Heart right ventricle (tissue), 16 donors: ENCODE data around the gene FOXK2. TPM values are rescaled to one million over a fixed set of nuclear protein-coding genes. Genes with fewer than 3 reads are reported as not detected.

ENCODE experiments used
- ATAC-seq, 8 donors: fragments of 200-7000 bp; cut with Tn5 transposase; one replicate each; pipeline ENCODE4 v1.9.1; 2020; ENCODE audit warnings: mild to moderate bottlenecking in 8 of 8, moderate library complexity in 8 of 8, moderate number of reproducible peaks in 1 of 8
- DNase-seq, 2 donors: peaks; one replicate each; pipeline ENCODE4 v3.0.0-alpha.2; 2020
- H3K27ac ChIP-seq, 10 donors: fragments of 200-600 bp; sonication (generic) in 2 of 10; one replicate each; pipeline versions ENCODE4 v1.5.0 to v1.8.0; 2020 to 2022; ENCODE audit warnings: mild to moderate bottlenecking in 3 of 10
- H3K27me3 ChIP-seq, 7 donors: fragments of 200-600 bp; one replicate each; pipeline ENCODE4 v1.8.0; 2021 to 2022; ENCODE audit warnings: mild to moderate bottlenecking in 2 of 7
- H3K36me3 ChIP-seq, 9 donors: fragments of 200-600 bp; sonication (generic) in 1 of 9; one replicate each; pipeline versions ENCODE4 v1.5.0 to v1.8.0; 2020 to 2022; ENCODE audit warnings: mild to moderate bottlenecking in 2 of 9
- H3K4me1 ChIP-seq, 9 donors: fragments of 200-600 bp; sonication (generic) in 1 of 9; one replicate each; pipeline versions ENCODE4 v1.5.0 to v1.8.0; 2020 to 2022; ENCODE audit warnings: mild to moderate bottlenecking in 4 of 9
- H3K4me3 ChIP-seq, 10 donors: fragments of 200-600 bp; sonication (generic) in 2 of 10; one replicate each; pipeline versions ENCODE4 v1.5.0 to v1.8.0; 2020 to 2022; ENCODE audit warnings: mild to moderate bottlenecking in 7 of 10, moderate library complexity in 2 of 10
- H3K9me3 ChIP-seq, 11 donors: fragments of 200-600 bp in 10 of 11; sonication (generic) in 2 of 11; one replicate each; pipeline versions ENCODE4 v1.5.0 to v1.8.0; 2013 to 2022; ENCODE audit warnings: mild to moderate bottlenecking in 2 of 11, control low read depth in 1 of 11, moderate library complexity in 1 of 11
- CTCF ChIP-seq, 9 donors: fragments of 200-600 bp; sonication (generic) in 2 of 9; IDR thresholded peaks; one replicate each; pipeline versions ENCODE4 v1.5.0 to v1.8.0; 2021 to 2022; ENCODE audit warnings: antibody characterized with exemption in 9 of 9, mild to moderate bottlenecking in 5 of 9, moderate library complexity in 1 of 9
- whole genome bisulfite sequencing, 2 donors: extraction: QIAGEN DNeasy Blood & Tissue Kit; methylation state at CpG; one replicate each; pipeline ENCODE4 v1.1.7; 2013; ENCODE audit warnings: inconsistent platforms in 1 of 2; 5-methylcytosine and 5-hydroxymethylcytosine counted together
- intact Hi-C, 10 donors: fragments of 100-400 bp; cut with DNase I; formaldehyde crosslinking; loops; one replicate each; pipeline versions ENCODE4 v1.11.1 to v1.14.2; 2022
- polyA plus RNA-seq, 2 donors: library from polyadenylated mRNA; stranded (reverse); fragments of 200-250 nt; gene quantifications; one replicate each; pipeline ENCODE4 v1.2.3, GENCODE V29; 2013
- total RNA-seq, 10 donors: library from RNA; stranded (reverse); fragmentation: NEBNext Ultra II Directional in 3 of 10; extraction: Animal tissue kit (Norgen Biotek cat#: 25700) in 3 of 10; gene quantifications; one replicate each; pipeline versions ENCODE4 v1.2.1 to v1.2.4, GENCODE V29; 2021 to 2023
- donor health status: Arrhythmogenic right ventricular cardiomyopathy.
- donor health status: ischemic (EF 13 %, LVEDD 7.1; RV severe dilation, severe dysfunction).
- donor health status: healthy with polysubstance abuse.
- donor health status: DM: no; HTN: yes; CAD: no.
- donor health status: DM: no; HTN: no; CAD: no.
- donor health status: ischemic (EF 25% LVEDD 6.9; RV normal size, moderate dysfunction).
- donor health status: ischemic (EF 25% LVEDD 5.7; RV mildly dilated, moderate dysfunction).
- donor health status: healthy.
- donor health status: DM: yes; HTN: yes; CAD: no.
- donor health status: Ischemic cardiomyopathy.
- donor health status: ischemic (EF 35%, LVEDD 5.7; RV mildly dilated, moderate dysfunction).
- donor health status: nonischemic (EF 11% LVEDD 7.7; RV severe dilation, severe dysfunction).
- donor health status: DM: yes; HTN: yes; CAD: no.
- donor health status: PGD.
- donor health status: ischemic (EF 29% LVEDD 5.4; RV normal size, mild dysfunction).
- donor health status: nonischemic (EF 23%, LVEDD 6.1; RV moderate dilation, normal function).

The FOXK2 gene
- total and polyA plus RNA-seq, 12 donors, result 16.5 to 66.6 (median 30.6) TPM

DNA sequence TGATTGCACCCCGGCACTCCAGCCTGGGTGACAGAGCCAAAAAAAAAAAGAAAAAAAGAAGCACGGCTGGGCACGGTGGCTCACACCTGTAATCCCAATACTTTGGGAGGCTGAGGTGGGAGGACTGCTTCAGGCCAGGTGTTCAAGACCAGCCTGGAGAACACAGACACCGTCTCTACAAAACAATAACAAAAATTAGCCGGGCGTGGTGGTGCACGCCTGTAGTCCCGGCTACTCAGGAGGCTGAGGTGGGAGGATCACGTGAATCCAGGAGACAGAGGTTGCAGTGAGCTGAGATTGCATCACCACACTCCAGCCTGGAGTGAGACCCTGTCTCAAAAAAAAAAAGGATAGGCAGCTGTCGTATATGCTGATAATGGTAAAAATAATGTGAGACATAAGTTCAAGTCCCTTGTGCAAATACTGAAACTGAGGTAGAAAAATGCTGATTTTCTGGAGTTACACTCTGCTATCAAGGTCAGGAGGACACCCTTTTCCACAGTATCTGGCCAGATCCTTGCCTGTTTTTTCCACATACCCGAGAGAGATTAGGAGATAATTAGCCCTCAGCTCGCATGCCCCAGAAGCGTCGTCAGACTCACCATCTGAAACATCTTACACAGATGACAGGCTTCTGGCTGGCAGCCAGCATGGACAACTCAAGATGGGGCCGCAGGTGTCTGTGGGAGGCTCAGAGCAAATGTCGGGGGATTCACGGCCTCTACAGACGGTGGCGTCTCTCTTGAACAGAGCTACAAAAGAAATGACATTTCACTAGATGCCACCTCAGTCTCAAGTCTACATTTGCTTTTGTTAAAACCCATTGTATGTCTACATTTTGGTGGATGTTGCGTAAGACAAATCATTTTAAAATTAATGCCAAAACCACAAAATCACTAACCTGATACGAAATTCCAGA is 91.9 kb downstream of the FOXK2 start:
- peaks cover 0 to 24% (median 8%) of the 10 kb centered on the region in 9 donors for H3K4me1 ChIP-seq
- peak overlapping the region in 1 of 10 donors; percentile 13 for H3K27ac ChIP-seq
- H3K27me3 ChIP-seq, result no peaks in the 10 kb centered on the region
- DNase-seq (no peak), ATAC-seq (no peak)
- no peak for TF ChIP-seq CTCF (IDR thresholded peaks at IDR 0.05)
- H3K4me3 ChIP-seq, result no peak overlapping the region
- peaks cover 0 to 68% (median 23%) of the 10 kb centered on the region in 9 donors for H3K36me3 ChIP-seq
- intact Hi-C loops, result no loop called here
- WGBS, 2 donors, result 68 to 71% methylated on average over 21 of the region's 21 CpGs
- no peaks in the 10 kb centered on the region for H3K9me3 ChIP-seq

DNA sequence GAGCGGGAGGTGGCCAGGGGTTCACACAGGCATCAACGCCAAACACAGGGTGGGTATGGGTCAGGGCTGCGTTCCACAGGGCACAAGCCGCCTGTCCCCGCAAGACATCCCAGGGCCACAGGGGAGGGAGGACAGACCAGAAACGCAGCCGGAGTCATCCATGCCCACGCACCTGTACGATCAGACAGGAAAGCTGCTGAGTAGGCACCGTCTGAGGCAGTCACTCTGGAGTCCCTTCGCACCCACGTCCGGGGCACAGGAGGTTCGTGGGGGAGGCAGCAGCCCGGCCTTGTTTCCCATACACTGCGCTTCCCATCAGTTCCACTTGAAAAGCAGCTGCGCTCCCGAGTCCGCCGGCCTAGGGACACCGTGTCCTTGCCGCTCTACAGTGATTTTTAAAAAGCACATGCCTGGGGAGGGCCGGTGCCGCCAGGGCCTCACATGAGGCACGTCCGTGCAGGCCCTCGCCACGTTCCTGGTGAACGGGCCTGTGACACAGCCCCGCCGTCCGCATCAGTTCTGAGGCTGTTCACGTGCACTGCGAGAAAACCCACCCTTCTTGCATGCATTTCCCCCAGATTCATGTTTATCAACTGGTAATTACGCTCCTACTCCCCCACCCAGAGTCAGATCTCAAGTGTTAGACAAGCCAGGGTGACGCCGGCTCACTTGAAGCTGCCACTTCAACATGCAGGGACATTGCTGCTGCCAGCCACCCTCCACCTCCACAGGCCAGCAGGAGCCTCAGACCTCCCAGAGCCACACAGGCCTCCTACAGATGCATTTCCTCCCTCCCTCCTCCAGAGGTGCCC is 94.0 kb downstream of the FOXK2 start:
- peak; percentile 40 to 84 (median 71) for ATAC-seq
- Histone ChIP-seq H3K9me3 (no peaks in the 10 kb centered on the region), H3K4me3 (no peak overlapping the region), H3K27me3 (no peaks in the 10 kb centered on the region), H3K4me1 (peaks cover 0 to 24% (median 8%) of the 10 kb centered on the region in 9 donors), H3K27ac (peak overlapping the region in 8 of 10 donors; percentile 3 to 75 (median 50)), H3K36me3 (peaks cover 0 to 82% (median 40%) of the 10 kb centered on the region in 9 donors)
- no peak for TF ChIP-seq CTCF (IDR thresholded peaks at IDR 0.05)
- 64 to 74% methylated on average over 37 of the region's 37 CpGs for WGBS, 2 donors
- DNase-seq, result peak in 1 of 2 donors; percentile 47
- intact Hi-C loops, result no loop called here

DNA sequence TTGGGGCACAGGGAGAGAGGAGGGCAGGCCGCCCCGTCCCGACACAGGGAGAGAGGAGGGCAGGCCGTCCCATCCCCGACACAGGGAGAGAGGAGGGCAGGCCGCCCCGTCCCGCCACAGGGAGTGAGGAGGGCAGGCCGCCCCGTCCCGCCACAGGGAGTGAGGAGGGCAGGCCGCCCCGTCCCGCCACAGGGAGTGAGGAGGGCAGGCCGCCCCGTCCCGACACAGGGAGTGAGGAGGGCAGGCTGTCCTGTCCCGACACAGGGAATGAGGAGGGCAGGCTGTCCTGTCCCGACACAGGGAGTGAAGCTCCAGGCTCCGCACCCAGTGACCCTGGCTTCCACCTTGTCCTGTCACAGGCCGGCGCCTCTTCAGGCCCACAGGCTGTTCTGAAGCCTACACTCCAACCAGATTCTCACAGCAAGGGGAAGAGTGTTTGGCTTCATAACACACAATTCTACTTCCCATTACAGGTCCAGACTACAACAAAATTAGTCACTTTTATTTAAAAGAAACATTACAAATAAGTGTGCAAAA is 94.6 kb downstream of the FOXK2 start:
- intact Hi-C loops, result no loop called here
- Histone ChIP-seq H3K4me3 (no peak overlapping the region), H3K4me1 (peaks cover 0 to 24% (median 8%) of the 10 kb centered on the region in 9 donors), H3K27ac (peak overlapping the region in 6 of 10 donors; percentile 25 to 75 (median 51)), H3K9me3 (no peaks in the 10 kb centered on the region), H3K27me3 (no peaks in the 10 kb centered on the region), H3K36me3 (peaks cover 0 to 84% (median 47%) of the 10 kb centered on the region in 9 donors)
- no peak for DNase-seq
- no peak for TF ChIP-seq CTCF (IDR thresholded peaks at IDR 0.05)
- WGBS, 2 donors, result 71 to 77% methylated on average over 5 to 13 of the region's 22 CpGs
- no peak for ATAC-seq
